Right lobe of liver (tissue), 4 donors: Measurements from ENCODE around the gene HOXB3.

ENCODE experiments used
- CTCF ChIP-seq, 4 donors: fragments of 200-600 bp in 3 of 4; fragments of 450-650 bp in 1 of 4; IDR thresholded peaks; one replicate each; pipeline versions ENCODE4 v1.5.1 to v1.8.0; 2016 to 2022; ENCODE audit warnings: antibody characterized with exemption in 4 of 4, mild to moderate bottlenecking in 2 of 4
- POLR2A ChIP-seq: fragments of 450-650 bp; IDR thresholded peaks from one replicate; pipeline ENCODE4 v1.6.1; 2017; ENCODE audit warnings: antibody characterized with exemption, mild to moderate bottlenecking
- donor health status: DM: no; HTN: no; CAD: no.
- donor health status: DM: no; HTN: no; CAD: no.
- donor health status: DM: no; HTN: yes; CAD: no.

- TF ChIP-seq CTCF (IDR thresholded peaks at IDR 0.05) = no peak
- TF ChIP-seq POLR2A = no peak
Observed at GRCh38 chr17:48639136-48639535, 49.1 kb upstream of the HOXB3 start.
